GM19035 (cell line): ENCODE results near the gene SLX4IP.

Experiments used
- ATAC-seq: cut with Tn5 transposase; IDR thresholded peaks from one replicate; pipeline ENCODE4 v1.9.1; 2021; ENCODE audit not compliant: unreplicated experiment

SLX4IP gene

GRCh38 chr20:10625641-10626040 is 190.5 kb downstream of the SLX4IP start:
- ATAC-seq, result no peak

- no peak for ATAC-seq
These were observed 191.8 kb downstream of the SLX4IP start for GRCh38 chr20:10626896-10627295.

- ATAC-seq, result no peak
These were observed 195.0 kb downstream of the SLX4IP start for GRCh38 chr20:10629946-10630650.

GRCh38 chr20:10631126-10631525 is 196.0 kb downstream of the SLX4IP start:
- no peak for ATAC-seq

GRCh38 chr20:10632721-10633509 is 197.8 kb downstream of the SLX4IP start:
- no peak for ATAC-seq

GRCh38 chr20:10633718-10634117 is 198.6 kb downstream of the SLX4IP start:
- no peak for ATAC-seq

- no peak for ATAC-seq
These were observed 199.1 kb downstream of the SLX4IP start for GRCh38 chr20:10634211-10634610.

GRCh38 chr20:10634683-10635411 is 199.7 kb downstream of the SLX4IP start:
- ATAC-seq, result no peak

GRCh38 chr20:10635476-10636208 is 200.5 kb downstream of the SLX4IP start:
- ATAC-seq, result no peak

GRCh38 chr20:10636326-10636818 is 201.3 kb downstream of the SLX4IP start:
- ATAC-seq, result no peak

GRCh38 chr20:10637031-10637559 is 202.0 kb downstream of the SLX4IP start:
- ATAC-seq, result no peak

GRCh38 chr20:10637563-10637962 is 202.5 kb downstream of the SLX4IP start:
- ATAC-seq, result no peak

- no peak for ATAC-seq
These were observed 204.1 kb downstream of the SLX4IP start for GRCh38 chr20:10639077-10639736.

- no peak for ATAC-seq
These were observed 204.8 kb downstream of the SLX4IP start for GRCh38 chr20:10639737-10640556.

GRCh38 chr20:10640897-10641296 is 205.8 kb downstream of the SLX4IP start:
- no peak for ATAC-seq

- ATAC-seq, result no peak
These were observed 206.4 kb downstream of the SLX4IP start for GRCh38 chr20:10641467-10641866.

- ATAC-seq, result no peak
These were observed 206.8 kb downstream of the SLX4IP start for GRCh38 chr20:10641893-10642292.

- no peak for ATAC-seq
These were observed 207.9 kb downstream of the SLX4IP start for GRCh38 chr20:10642856-10643559.

- no peak for ATAC-seq
These were observed 208.4 kb downstream of the SLX4IP start for GRCh38 chr20:10643560-10643873.
